Right lobe of liver (tissue), 6 donors: ENCODE results near the gene TMEM178A. TPM values are rescaled to one million over a fixed set of nuclear protein-coding genes. Genes with fewer than 3 reads are reported as not detected.

Experiments used
- ATAC-seq, 4 donors: fragments of 200-7000 bp; cut with Tn5 transposase; one replicate each; pipeline ENCODE4 v1.9.1; 2020; ENCODE audit warnings: mild to moderate bottlenecking in 4 of 4, moderate library complexity in 4 of 4
- DNase-seq, 3 donors: peaks; one replicate each; pipeline ENCODE4 v3.0.0-alpha.2; 2020
- H3K27ac ChIP-seq, 3 donors: fragments of 200-600 bp; one replicate each; pipeline ENCODE4 v1.8.0; 2022
- H3K27me3 ChIP-seq, 2 donors: fragments of 200-600 bp; one replicate each; pipeline ENCODE4 v1.8.0; 2022
- H3K36me3 ChIP-seq, 4 donors: fragments of 200-600 bp; sonication (generic) in 1 of 4; one replicate each; pipeline versions ENCODE4 v1.5.1 to v1.8.0; 2017 to 2022; ENCODE audit warnings: control low read depth in 1 of 4
- H3K4me1 ChIP-seq, 4 donors: fragments of 200-600 bp; sonication (generic) in 1 of 4; one replicate each; pipeline versions ENCODE4 v1.5.1 to v1.8.0; 2017 to 2022; ENCODE audit warnings: control low read depth in 1 of 4
- H3K4me3 ChIP-seq, 3 donors: fragments of 200-600 bp; one replicate each; pipeline ENCODE4 v1.8.0; 2022
- H3K9me3 ChIP-seq, 4 donors: fragments of 200-600 bp; sonication (generic) in 1 of 4; one replicate each; pipeline versions ENCODE4 v1.5.1 to v1.8.0; 2017 to 2022; ENCODE audit warnings: control low read depth in 1 of 4
- CTCF ChIP-seq, 4 donors: fragments of 200-600 bp in 3 of 4; fragments of 450-650 bp in 1 of 4; IDR thresholded peaks; one replicate each; pipeline versions ENCODE4 v1.5.1 to v1.8.0; 2016 to 2022; ENCODE audit warnings: antibody characterized with exemption in 4 of 4, mild to moderate bottlenecking in 2 of 4
- POLR2A ChIP-seq: fragments of 450-650 bp; IDR thresholded peaks from one replicate; pipeline ENCODE4 v1.6.1; 2017; ENCODE audit warnings: antibody characterized with exemption, mild to moderate bottlenecking
- WGBS: methylation state at CpG from one replicate; pipeline ENCODE4 v1.1.6; 2018; ENCODE audit warnings: low coverage, low lambda C conversion rate; ENCODE audit not compliant: insufficient coverage; ENCODE audit errors: missing lambda C conversion rate; 5-methylcytosine and 5-hydroxymethylcytosine counted together
- intact Hi-C, 2 donors: fragments of 100-400 bp; cut with DNase I; formaldehyde crosslinking; loops; one replicate each; pipeline versions ENCODE4 v1.11.2 to v1.14.1; 2022
- total RNA-seq, 6 experiments: library from RNA; depleted of rRNA in 2 of 6; stranded (reverse); fragments of >200 nt in 2 of 6; fragmentation: NEBNext Ultra II Directional in 3 of 6; extraction: Animal tissue kit (Norgen Biotek cat#: 25700) in 3 of 6; gene quantifications; one replicate each; pipeline versions ENCODE4 v1.1.0 to v1.2.4, GENCODE V29; 2016 to 2023
- donor health status: DM: no; HTN: yes; CAD: no.
- donor health status: DM: no; HTN: no; CAD: no.
- donor health status: DM: no; HTN: no; CAD: no.
- donor health status: DM: no; HTN: yes; CAD: no.
- donor health status: DM: no; HTN: yes; CAD: no.

The TMEM178A gene
- total RNA-seq, 6 experiments from 2014 or later: 0.25 to 1.7 (median 1.4) TPM; not detected in 1

- intact Hi-C loops: no loop called here
- TF ChIP-seq POLR2A (no peak), CTCF (IDR thresholded peaks at IDR 0.05) (no peak)
Observed at GRCh38 chr2:39671604-39672003, 5.9 kb downstream of the TMEM178A start.

GRCh38 chr2:39673018-39673417, 7.3 kb downstream of the TMEM178A start:
- Histone ChIP-seq H3K9me3 (no peaks in the 10 kb centered on the region), H3K4me3 (no peak overlapping the region), H3K27me3 (no peaks in the 10 kb centered on the region), H3K4me1 (no peaks in the 10 kb centered on the region), H3K27ac (no peak overlapping the region), H3K36me3 (no peaks in the 10 kb centered on the region)
- ATAC-seq: no peak
- TF ChIP-seq POLR2A (no peak), CTCF (IDR thresholded peaks at IDR 0.05) (no peak)
- intact Hi-C loops: no loop called here
- WGBS: 65% methylated on average over 7 of the region's 7 CpGs
- no peak for DNase-seq

More at GRCh38 chr2:39671604-39672003, 5.9 kb downstream of the TMEM178A start:
- no peak overlapping the region for H3K4me3 ChIP-seq
- ATAC-seq (no peak), DNase-seq (no peak)
- 90% methylated on average over 4 of the region's 4 CpGs for WGBS
- no peaks in the 10 kb centered on the region for H3K9me3 ChIP-seq
- H3K27ac ChIP-seq: no peak overlapping the region
- H3K36me3 ChIP-seq: no peaks in the 10 kb centered on the region
- H3K4me1 ChIP-seq: peaks cover 0 to 4% (median 0%) of the 10 kb centered on the region in 4 donors
- H3K27me3 ChIP-seq: peaks cover 7 to 10% of the 10 kb centered on the region in 2 donors

- TF ChIP-seq POLR2A (no peak), CTCF (IDR thresholded peaks at IDR 0.05) (no peak)
- WGBS: 83% methylated on average over 6 of the region's 7 CpGs
- H3K9me3 ChIP-seq: no peaks in the 10 kb centered on the region
- H3K36me3 ChIP-seq: no peaks in the 10 kb centered on the region
- H3K27ac ChIP-seq: no peak overlapping the region
- intact Hi-C loops: no loop called here
- H3K27me3 ChIP-seq: no peaks in the 10 kb centered on the region
- DNase-seq (no peak), ATAC-seq (no peak)
- H3K4me1 ChIP-seq: no peaks in the 10 kb centered on the region
- H3K4me3 ChIP-seq: no peak overlapping the region
Observed at GRCh38 chr2:39676342-39676741, 10.6 kb downstream of the TMEM178A start.

- ATAC-seq (no peak), DNase-seq (no peak)
- no peaks in the 10 kb centered on the region for H3K27me3 ChIP-seq
- WGBS: 85% methylated on average over 2 of the region's 2 CpGs
- no peak overlapping the region for H3K27ac ChIP-seq
- H3K4me1 ChIP-seq: no peaks in the 10 kb centered on the region
- intact Hi-C loops: no loop called here
- no peak overlapping the region for H3K4me3 ChIP-seq
- H3K9me3 ChIP-seq: no peaks in the 10 kb centered on the region
- H3K36me3 ChIP-seq: no peaks in the 10 kb centered on the region
- TF ChIP-seq CTCF (IDR thresholded peaks at IDR 0.05): no peak
- TF ChIP-seq POLR2A: no peak
Observed at GRCh38 chr2:39678170-39678569, 12.5 kb downstream of the TMEM178A start.

GRCh38 chr2:39679805-39680204, 14.1 kb downstream of the TMEM178A start:
- no peak for TF ChIP-seq POLR2A
- no peak for TF ChIP-seq CTCF (IDR thresholded peaks at IDR 0.05)
- 75% methylated on average over 3 of the region's 3 CpGs for WGBS
- ATAC-seq: no peak

More at GRCh38 chr2:39679805-39680204, 14.1 kb downstream of the TMEM178A start:
- H3K36me3 ChIP-seq: no peaks in the 10 kb centered on the region
- no peak overlapping the region for H3K27ac ChIP-seq
- H3K9me3 ChIP-seq: no peaks in the 10 kb centered on the region
- intact Hi-C loops: no loop called here
- no peaks in the 10 kb centered on the region for H3K4me1 ChIP-seq
- H3K27me3 ChIP-seq: no peaks in the 10 kb centered on the region
- DNase-seq: no peak
- H3K4me3 ChIP-seq: no peak overlapping the region
